Keratinocyte (primary cell): ENCODE data around the gene ZNF496. TPM values are rescaled to one million over a fixed set of nuclear protein-coding genes. Genes with fewer than 3 reads are reported as not detected.

Experiments used
- DNase-seq: peaks from one replicate; pipeline ENCODE4 v3.0.0-alpha.2; 2011; ENCODE audit warnings: low read depth, missing footprints, low spot score
- FAIRE-seq: peaks from 2 replicates; lab custom pipeline; 2011; peaks lifted over from hg19 to GRCh38; lab: Jason Lieb, UNC
- H2AFZ ChIP-seq: 2 replicates; pipeline ENCODE4 v1.6.0; 2012; ENCODE audit warnings: low read length, control low read depth, inconsistent platforms; ENCODE audit not compliant: control insufficient read depth
- H3K27ac ChIP-seq: 2 replicates; pipeline ENCODE4 v1.5.1; 2011; ENCODE audit warnings: low read length; ENCODE audit not compliant: control insufficient read depth, insufficient read depth
- H3K27me3 ChIP-seq: 3 replicates; pipeline ENCODE4 v1.6.0; 2011; ENCODE audit warnings: low read length; ENCODE audit not compliant: control insufficient read depth, insufficient read depth; ENCODE audit errors: extremely low read depth
- H3K36me3 ChIP-seq, 2 experiments: 2 replicates in 1 of 2; 3 replicates in 1 of 2; pipeline ENCODE4 v1.5.1; 2011; ENCODE audit warnings: low read length in 2 of 2, mild to moderate bottlenecking in 1 of 2; ENCODE audit not compliant: control insufficient read depth in 2 of 2, insufficient read depth in 2 of 2; ENCODE audit errors: extremely low read depth in 1 of 2
- H3K4me1 ChIP-seq: 3 replicates; pipeline ENCODE4 v1.5.1; 2011; ENCODE audit warnings: low read length; ENCODE audit not compliant: control insufficient read depth, insufficient read depth; ENCODE audit errors: extremely low read depth
- H3K4me2 ChIP-seq: 3 replicates; pipeline ENCODE4 v1.6.0; 2011; ENCODE audit warnings: low read depth, low read length; ENCODE audit not compliant: control insufficient read depth, insufficient read depth; ENCODE audit errors: extremely low read depth
- H3K4me3 ChIP-seq, 3 experiments: fragments of 200-600 bp in 1 of 3; sonication (generic) in 1 of 3; 2 replicates in 2 of 3; 3 replicates in 1 of 3; pipeline ENCODE4 v1.5.1; 2011 to 2016; ENCODE audit warnings: low read length in 3 of 3, mild to moderate bottlenecking in 3 of 3, control low read depth in 2 of 3, inconsistent platforms in 1 of 3, low read depth in 1 of 3, mixed read lengths in 1 of 3, mixed run types in 1 of 3, moderate library complexity in 1 of 3; ENCODE audit not compliant: control insufficient read depth in 2 of 3, insufficient read depth in 2 of 3; ENCODE audit errors: extremely low read depth in 1 of 3
- H3K79me2 ChIP-seq: 2 replicates; pipeline ENCODE4 v1.6.0; 2012; ENCODE audit warnings: low read length; ENCODE audit not compliant: control insufficient read depth, insufficient read depth
- H3K9ac ChIP-seq: 3 replicates; pipeline ENCODE4 v1.6.0; 2011; ENCODE audit warnings: low read length; ENCODE audit not compliant: control insufficient read depth, insufficient read depth; ENCODE audit errors: extremely low read depth
- H3K9me1 ChIP-seq: 3 replicates; pipeline ENCODE4 v1.6.0; 2011; ENCODE audit warnings: low read length; ENCODE audit not compliant: control insufficient read depth, insufficient read depth; ENCODE audit errors: extremely low read depth
- H3K9me3 ChIP-seq: 2 replicates; pipeline ENCODE4 v1.5.1; 2012; ENCODE audit warnings: low read depth, low read length; ENCODE audit not compliant: control insufficient read depth
- H4K20me1 ChIP-seq: 3 replicates; pipeline ENCODE4 v1.6.0; 2011; ENCODE audit warnings: low read length; ENCODE audit not compliant: control insufficient read depth, insufficient read depth; ENCODE audit errors: extremely low read depth
- CTCF ChIP-seq, 3 experiments: IDR thresholded peaks in 1 of 3; conservative IDR thresholded peaks in 1 of 3; optimal IDR thresholded peaks in 1 of 3; 2 replicates in 2 of 3; 3 replicates in 1 of 3; pipeline versions ENCODE3 to v1.5.1; 2011; ENCODE audit warnings: low read length in 3 of 3, mild to moderate bottlenecking in 3 of 3, moderate library complexity in 2 of 3, control low read depth in 1 of 3, inconsistent platforms in 1 of 3; ENCODE audit not compliant: insufficient read depth in 2 of 3; ENCODE audit errors: extremely low read depth in 1 of 3
- EZH2 ChIP-seq: IDR thresholded peaks from one replicate; pipeline ENCODE4 v1.6.1; 2012; ENCODE audit warnings: inconsistent platforms, mild to moderate bottlenecking, low read length, moderate library complexity
- dilution Hi-C: fragments of 300-500 bp; cut with MboI; formaldehyde crosslinking; loops from one replicate; pipeline ENCODE4 v1.7.0; 2020; ENCODE audit warnings: low sequenced_read_pairs; ENCODE audit not compliant: extremely low pct_ligation_motif_present
- polyA plus RNA-seq, 5 experiments: library from polyadenylated mRNA; depleted of rRNA in 3 of 5; stranded (reverse) in 3 of 5; stranded (forward) in 1 of 5; unstranded in 1 of 5; fragments of >200 nt; gene quantifications; 1 replicate in 1 of 5; 2 replicates in 3 of 5; 3 replicates in 1 of 5; pipeline versions ENCODE4 v1.2.1 to v1.2.3, GENCODE V29; 2011 to 2012; ENCODE audit warnings: missing spikeins in 2 of 5, low read depth in 1 of 5, low replicate concordance in 1 of 5

ZNF496 gene
- polyA plus RNA-seq, 1 donor (not counting 4 experiments of a cell fraction or from before 2014, with no cell fraction given): 8.9 TPM

GRCh38 chr1:247322849-247323586 lies 8.6 kb downstream of the ZNF496 start:
- TF ChIP-seq CTCF (optimal IDR thresholded peaks at IDR 0.05 in 1 of 3, IDR thresholded peaks at IDR 0.05 in 1 of 3, conservative IDR thresholded peaks at IDR 0.05 in 1 of 3; ENCODE audit: extremely low read depth in 1 of 3, insufficient read depth in 2 of 3, low read length in 3 of 3) (no peak), EZH2 (no peak)
- no peak overlapping the region for H3K4me2 ChIP-seq
- H3K27ac ChIP-seq: no peak overlapping the region
- no peaks in the 10 kb centered on the region for H3K79me2 ChIP-seq
- peaks cover 0 to 8% of the 10 kb centered on the region in 2 experiments for H3K36me3 ChIP-seq
- H2AFZ ChIP-seq: no peak overlapping the region
- no peak for DNase-seq
- no peaks in the 10 kb centered on the region for H3K4me1 ChIP-seq
- no peak overlapping the region for H3K4me3 ChIP-seq
- dilution Hi-C loops: no loop called here
- no peak for FAIRE-seq
- no peaks in the 10 kb centered on the region for H3K9me3 ChIP-seq
- no peaks in the 10 kb centered on the region for H3K9me1 ChIP-seq
- no peaks in the 10 kb centered on the region for H4K20me1 ChIP-seq
- H3K27me3 ChIP-seq: no peaks in the 10 kb centered on the region
- H3K9ac ChIP-seq: no peak overlapping the region

GRCh38 chr1:247322442-247322841 lies 9.2 kb downstream of the ZNF496 start:
- no peak for FAIRE-seq

More at GRCh38 chr1:247322442-247322841, 9.2 kb downstream of the ZNF496 start:
- no peaks in the 10 kb centered on the region for H3K79me2 ChIP-seq
- H3K4me2 ChIP-seq: no peak overlapping the region
- H4K20me1 ChIP-seq: no peaks in the 10 kb centered on the region
- H3K36me3 ChIP-seq: peaks cover 0 to 8% of the 10 kb centered on the region in 2 experiments
- H3K9ac ChIP-seq: no peak overlapping the region
- H3K27me3 ChIP-seq: no peaks in the 10 kb centered on the region
- H3K4me3 ChIP-seq: no peak overlapping the region
- no peak overlapping the region for H2AFZ ChIP-seq
- no peak for TF ChIP-seq EZH2
- TF ChIP-seq CTCF (optimal IDR thresholded peaks at IDR 0.05 in 1 of 3, IDR thresholded peaks at IDR 0.05 in 1 of 3, conservative IDR thresholded peaks at IDR 0.05 in 1 of 3; ENCODE audit: extremely low read depth in 1 of 3, insufficient read depth in 2 of 3, low read length in 3 of 3): no peak
- no peak overlapping the region for H3K27ac ChIP-seq
- no peaks in the 10 kb centered on the region for H3K4me1 ChIP-seq
- H3K9me3 ChIP-seq: no peaks in the 10 kb centered on the region
- dilution Hi-C loops: no loop called here
- H3K9me1 ChIP-seq: no peaks in the 10 kb centered on the region
- DNase-seq: no peak
